ENCODE results near the gene BPIFA2.

Gene BPIFA2

GRCh38 chr20:33130568-33131061 lies 37.3 kb upstream of the BPIFA2 start:
- DNase-seq, result no peak
- Histone ChIP-seq H3K79me1 (replicated peaks; ENCODE audit: low read length, poor library complexity, severe bottlenecking) (no peaks in the 10 kb centered on the region), H2BK120ac (ENCODE audit: low read depth, low read length) (no peak overlapping the region)

GRCh38 chr20:33131949-33132473 lies 35.9 kb upstream of the BPIFA2 start:
- Histone ChIP-seq H3K4me2 (ENCODE audit: low read length, poor library complexity, severe bottlenecking) (no peak overlapping the region), H3K27ac (ENCODE audit: low read length, poor library complexity, severe bottlenecking) (no peak overlapping the region), H3K79me1 (replicated peaks; ENCODE audit: low read length, poor library complexity, severe bottlenecking) (no peaks in the 10 kb centered on the region), H2AFZ (ENCODE audit: low read depth, low read length) (no peak overlapping the region), H3K14ac (ENCODE audit: low read length in 2 of 2) (no peak overlapping the region), H2BK15ac (ENCODE audit: low read depth, poor library complexity, severe bottlenecking) (no peak overlapping the region), H3K4me1 (ENCODE audit: control insufficient read depth, insufficient read depth, low read depth, low read length) (no peaks in the 10 kb centered on the region), H3K4ac (ENCODE audit: low read depth in 1 of 2, low read length in 2 of 2) (no peak overlapping the region), H3K27me3 (ENCODE audit: control insufficient read depth in 1 of 2, insufficient read depth in 1 of 2, low read length in 2 of 2) (peaks cover 6 to 13% of the 10 kb centered on the region in 2 experiments), H3K4me3 (ENCODE audit: insufficient read depth in 1 of 2, low read depth in 1 of 2, low read length in 2 of 2) (no peak overlapping the region), H2BK120ac (ENCODE audit: low read depth, low read length) (no peak overlapping the region), H4K91ac (ENCODE audit: low read length) (no peak overlapping the region), H2AK5ac (ENCODE audit: low read length, severe bottlenecking) (no peak overlapping the region), H3K36me3 (ENCODE audit: control insufficient read depth in 1 of 2, insufficient read depth in 2 of 2, low read depth in 1 of 2, low read length in 2 of 2) (no peaks in the 10 kb centered on the region), H3K9ac (ENCODE audit: low read length) (no peak overlapping the region), H3K18ac (ENCODE audit: low read depth in 1 of 2, low read length in 2 of 2) (no peak overlapping the region), H3K23ac (ENCODE audit: low read length in 2 of 2) (no peak overlapping the region), H4K8ac (ENCODE audit: low read length) (no peak overlapping the region), H3K9me3 (ENCODE audit: control insufficient read depth, low read length) (peaks cover 9% of the 10 kb centered on the region), H2BK12ac (ENCODE audit: low read length in 2 of 2) (no peak overlapping the region), H2BK5ac (ENCODE audit: low read depth, low read length, poor library complexity, severe bottlenecking) (no peak overlapping the region)
- 33% methylated on average over 2 of the region's 5 CpGs for WGBS
- DNase-seq, result no peak

More at GRCh38 chr20:33130568-33131061, 37.3 kb upstream of the BPIFA2 start:
- Histone ChIP-seq H3K9me3 (ENCODE audit: control insufficient read depth, low read length) (no peaks in the 10 kb centered on the region), H3K27me3 (ENCODE audit: control insufficient read depth in 1 of 2, insufficient read depth in 1 of 2, low read length in 2 of 2) (peaks cover 6 to 19% of the 10 kb centered on the region in 2 experiments), H2AFZ (ENCODE audit: low read depth, low read length) (no peak overlapping the region), H3K23ac (ENCODE audit: low read length in 2 of 2) (no peak overlapping the region), H2AK5ac (ENCODE audit: low read length, severe bottlenecking) (no peak overlapping the region), H4K8ac (ENCODE audit: low read length) (no peak overlapping the region), H4K91ac (ENCODE audit: low read length) (no peak overlapping the region), H3K18ac (ENCODE audit: low read depth in 1 of 2, low read length in 2 of 2) (no peak overlapping the region), H2BK5ac (ENCODE audit: low read depth, low read length, poor library complexity, severe bottlenecking) (no peak overlapping the region), H3K27ac (ENCODE audit: low read length, poor library complexity, severe bottlenecking) (no peak overlapping the region), H3K14ac (ENCODE audit: low read length in 2 of 2) (no peak overlapping the region), H3K4me2 (ENCODE audit: low read length, poor library complexity, severe bottlenecking) (no peak overlapping the region), H3K4me1 (ENCODE audit: control insufficient read depth, insufficient read depth, low read depth, low read length) (no peaks in the 10 kb centered on the region), H3K9ac (ENCODE audit: low read length) (no peak overlapping the region), H3K4ac (ENCODE audit: low read depth in 1 of 2, low read length in 2 of 2) (no peak overlapping the region), H2BK15ac (ENCODE audit: low read depth, poor library complexity, severe bottlenecking) (no peak overlapping the region), H3K36me3 (ENCODE audit: control insufficient read depth in 1 of 2, insufficient read depth in 2 of 2, low read depth in 1 of 2, low read length in 2 of 2) (no peaks in the 10 kb centered on the region), H3K4me3 (ENCODE audit: insufficient read depth in 1 of 2, low read depth in 1 of 2, low read length in 2 of 2) (no peak overlapping the region), H2BK12ac (ENCODE audit: low read length in 2 of 2) (no peak overlapping the region)
- WGBS, result 87% methylated on average over 8 of the region's 9 CpGs

GRCh38 chr20:33132513-33133372 lies 35.2 kb upstream of the BPIFA2 start:
- Histone ChIP-seq H3K79me1 (replicated peaks; ENCODE audit: low read length, poor library complexity, severe bottlenecking) (no peaks in the 10 kb centered on the region), H4K91ac (ENCODE audit: low read length) (no peak overlapping the region), H3K4me1 (ENCODE audit: control insufficient read depth, insufficient read depth, low read depth, low read length) (no peaks in the 10 kb centered on the region), H2BK15ac (ENCODE audit: low read depth, poor library complexity, severe bottlenecking) (no peak overlapping the region), H2BK5ac (ENCODE audit: low read depth, low read length, poor library complexity, severe bottlenecking) (no peak overlapping the region), H3K9ac (ENCODE audit: low read length) (no peak overlapping the region), H4K8ac (ENCODE audit: low read length) (no peak overlapping the region), H3K18ac (ENCODE audit: low read depth in 1 of 2, low read length in 2 of 2) (no peak overlapping the region), H2BK12ac (ENCODE audit: low read length in 2 of 2) (no peak overlapping the region), H3K9me3 (ENCODE audit: control insufficient read depth, low read length) (peaks cover 15% of the 10 kb centered on the region), H2AK5ac (ENCODE audit: low read length, severe bottlenecking) (no peak overlapping the region), H3K4me3 (ENCODE audit: insufficient read depth in 1 of 2, low read depth in 1 of 2, low read length in 2 of 2) (no peak overlapping the region), H3K4me2 (ENCODE audit: low read length, poor library complexity, severe bottlenecking) (no peak overlapping the region), H3K36me3 (ENCODE audit: control insufficient read depth in 1 of 2, insufficient read depth in 2 of 2, low read depth in 1 of 2, low read length in 2 of 2) (no peaks in the 10 kb centered on the region), H2AFZ (ENCODE audit: low read depth, low read length) (no peak overlapping the region), H3K27ac (ENCODE audit: low read length, poor library complexity, severe bottlenecking) (no peak overlapping the region), H3K23ac (ENCODE audit: low read length in 2 of 2) (no peak overlapping the region), H3K27me3 (ENCODE audit: control insufficient read depth in 1 of 2, insufficient read depth in 1 of 2, low read length in 2 of 2) (peaks cover 6 to 13% of the 10 kb centered on the region in 2 experiments), H3K4ac (ENCODE audit: low read depth in 1 of 2, low read length in 2 of 2) (no peak overlapping the region), H2BK120ac (ENCODE audit: low read depth, low read length) (no peak overlapping the region), H3K14ac (ENCODE audit: low read length in 2 of 2) (no peak overlapping the region)
- DNase-seq, result no peak
- 58% methylated on average over 14 of the region's 14 CpGs for WGBS

- H2BK15ac ChIP-seq (ENCODE audit: low read depth, poor library complexity, severe bottlenecking), result no peak overlapping the region
- H2AFZ ChIP-seq (ENCODE audit: low read depth, low read length), result no peak overlapping the region
- no peak overlapping the region for H3K4ac ChIP-seq (ENCODE audit: low read depth in 1 of 2, low read length in 2 of 2)
- no peak overlapping the region for H3K23ac ChIP-seq (ENCODE audit: low read length in 2 of 2)
- no peaks in the 10 kb centered on the region for H3K4me1 ChIP-seq (ENCODE audit: control insufficient read depth, insufficient read depth, low read depth, low read length)
- no peaks in the 10 kb centered on the region for H3K79me1 ChIP-seq (replicated peaks; ENCODE audit: low read length, poor library complexity, severe bottlenecking)
- no peak overlapping the region for H3K18ac ChIP-seq (ENCODE audit: low read depth in 1 of 2, low read length in 2 of 2)
- peaks cover 6 to 13% of the 10 kb centered on the region in 2 experiments for H3K27me3 ChIP-seq (ENCODE audit: control insufficient read depth in 1 of 2, insufficient read depth in 1 of 2, low read length in 2 of 2)
- no peak overlapping the region for H2BK120ac ChIP-seq (ENCODE audit: low read depth, low read length)
- H2BK5ac ChIP-seq (ENCODE audit: low read depth, low read length, poor library complexity, severe bottlenecking), result no peak overlapping the region
- no peak overlapping the region for H4K91ac ChIP-seq (ENCODE audit: low read length)
- no peak overlapping the region for H2AK5ac ChIP-seq (ENCODE audit: low read length, severe bottlenecking)
- no peak for DNase-seq
- H3K36me3 ChIP-seq (ENCODE audit: control insufficient read depth in 1 of 2, insufficient read depth in 2 of 2, low read depth in 1 of 2, low read length in 2 of 2), result no peaks in the 10 kb centered on the region
- no peak overlapping the region for H3K9ac ChIP-seq (ENCODE audit: low read length)
- no peak overlapping the region for H2BK12ac ChIP-seq (ENCODE audit: low read length in 2 of 2)
- peaks cover 21% of the 10 kb centered on the region for H3K9me3 ChIP-seq (ENCODE audit: control insufficient read depth, low read length)
- H4K8ac ChIP-seq (ENCODE audit: low read length), result no peak overlapping the region
- no peak overlapping the region for H3K14ac ChIP-seq (ENCODE audit: low read length in 2 of 2)
- H3K27ac ChIP-seq (ENCODE audit: low read length, poor library complexity, severe bottlenecking), result no peak overlapping the region
- WGBS, result 83% methylated on average over 11 of the region's 11 CpGs
- H3K4me2 ChIP-seq (ENCODE audit: low read length, poor library complexity, severe bottlenecking), result no peak overlapping the region
- H3K4me3 ChIP-seq (ENCODE audit: insufficient read depth in 1 of 2, low read depth in 1 of 2, low read length in 2 of 2), result no peak overlapping the region
These were observed 34.5 kb upstream of the BPIFA2 start for GRCh38 chr20:33133373-33133941.
